ENCODE measurements around the gene INPP4B. TPM values are rescaled to one million over a fixed set of nuclear protein-coding genes. Genes with fewer than 3 reads are reported as not detected.

Gene INPP4B
- total RNA-seq, 1 experiment from 2014 or later, result 14.3 TPM

GRCh38 chr4:142248946-142249345, 597.2 kb downstream of the INPP4B start:
- no peaks in the 10 kb centered on the region for H4K20me1 ChIP-seq (ENCODE audit: insufficient read depth)
- intact Hi-C loops (cut with micrococcal nuclease), result no loop called here
- ChIA-PET CTCF (no interaction called here), RAD21 (ENCODE audit: low non-redundant PET in 1 of 2, low total read pairs in 2 of 2, uncharacterized antibody in 2 of 2, unreplicated experiment in 2 of 2) (no interaction called here), POLR2A (no interaction called here)
- H3K4me3 ChIP-seq (replicated peaks in 1 of 2; ENCODE audit: low read depth in 1 of 2, low read length in 2 of 2), result no peak overlapping the region
- no TSS peak for BruUV-seq (replicated peaks)
- H3K9me2 ChIP-seq (ENCODE audit: insufficient read depth), result no peaks in the 10 kb centered on the region
- no peaks in the 10 kb centered on the region for H3K9me3 ChIP-seq (ENCODE audit: control insufficient read depth in 1 of 2, insufficient read depth in 1 of 2, low read depth in 1 of 2, low read length in 2 of 2)
- H3K79me2 ChIP-seq (ENCODE audit: insufficient read depth, low read length), result no peaks in the 10 kb centered on the region
- no peak overlapping the region for H3K4me2 ChIP-seq (ENCODE audit: low read length)
- H3K27me3 ChIP-seq (ENCODE audit: insufficient read depth, low read length), result no peaks in the 10 kb centered on the region
- no peaks in the 10 kb centered on the region for H3K36me3 ChIP-seq (ENCODE audit: control insufficient read depth in 1 of 2, insufficient read depth in 2 of 2, low read length in 2 of 2)
- H3K9ac ChIP-seq (ENCODE audit: low read length), result no peak overlapping the region
- DNase-seq (ENCODE audit: low read depth, low spot score) (no peak), ATAC-seq (no peak)
- no peaks in the 10 kb centered on the region for H3K4me1 ChIP-seq (ENCODE audit: control insufficient read depth in 1 of 2, insufficient read depth in 2 of 2, low read length in 2 of 2)
- TF ChIP-seq, protein P1, sequence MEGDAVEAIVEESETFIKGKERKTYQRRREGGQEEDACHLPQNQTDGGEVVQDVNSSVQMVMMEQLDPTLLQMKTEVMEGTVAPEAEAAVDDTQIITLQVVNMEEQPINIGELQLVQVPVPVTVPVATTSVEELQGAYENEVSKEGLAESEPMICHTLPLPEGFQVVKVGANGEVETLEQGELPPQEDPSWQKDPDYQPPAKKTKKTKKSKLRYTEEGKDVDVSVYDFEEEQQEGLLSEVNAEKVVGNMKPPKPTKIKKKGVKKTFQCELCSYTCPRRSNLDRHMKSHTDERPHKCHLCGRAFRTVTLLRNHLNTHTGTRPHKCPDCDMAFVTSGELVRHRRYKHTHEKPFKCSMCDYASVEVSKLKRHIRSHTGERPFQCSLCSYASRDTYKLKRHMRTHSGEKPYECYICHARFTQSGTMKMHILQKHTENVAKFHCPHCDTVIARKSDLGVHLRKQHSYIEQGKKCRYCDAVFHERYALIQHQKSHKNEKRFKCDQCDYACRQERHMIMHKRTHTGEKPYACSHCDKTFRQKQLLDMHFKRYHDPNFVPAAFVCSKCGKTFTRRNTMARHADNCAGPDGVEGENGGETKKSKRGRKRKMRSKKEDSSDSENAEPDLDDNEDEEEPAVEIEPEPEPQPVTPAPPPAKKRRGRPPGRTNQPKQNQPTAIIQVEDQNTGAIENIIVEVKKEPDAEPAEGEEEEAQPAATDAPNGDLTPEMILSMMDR (IDR thresholded peaks at IDR 0.05 in 2 of 3, conservative IDR thresholded peaks at IDR 0.05 in 1 of 3; ENCODE audit: borderline replicate concordance in 1 of 3, insufficient read depth in 1 of 3, low read depth in 2 of 3, low read length in 2 of 3), result no peak
- TF ChIP-seq POLR2A (IDR thresholded peaks at IDR 0.05; ENCODE audit: borderline replicate concordance, extremely low read depth, insufficient read depth, insufficient read length) (no peak), REST (IDR thresholded peaks at IDR 0.05; ENCODE audit: low read depth) (no peak), SRF (IDR thresholded peaks at IDR 0.05; ENCODE audit: low read depth) (no peak), RAD21 (IDR thresholded peaks at IDR 0.05; ENCODE audit: low read depth) (no peak), ZFX (IDR thresholded peaks at IDR 0.05) (no peak), CEBPB (IDR thresholded peaks at IDR 0.05; ENCODE audit: low read depth) (no peak), EZH2phosphoT487 (IDR thresholded peaks at IDR 0.05; ENCODE audit: borderline replicate concordance) (no peak), SP1 (IDR thresholded peaks at IDR 0.05; ENCODE audit: low read depth) (no peak), EGR1 (IDR thresholded peaks at IDR 0.05; ENCODE audit: low read depth) (no peak), EZH2 (IDR thresholded peaks at IDR 0.05) (no peak), ZNF274 (IDR thresholded peaks at IDR 0.05; ENCODE audit: low read depth, low read length) (no peak), MAX (IDR thresholded peaks at IDR 0.05) (no peak)
- H2AFZ ChIP-seq (ENCODE audit: low read depth, low read length, poor library complexity, severe bottlenecking), result no peak overlapping the region
- no peak overlapping the region for H3K27ac ChIP-seq (ENCODE audit: low read depth, low read length)
